ENCODE data around the gene CALCOCO1. TPM values are rescaled to one million over a fixed set of nuclear protein-coding genes. Genes with fewer than 3 reads are reported as not detected.

Gene CALCOCO1
- total and polyA plus RNA-seq, 2 of the 8 experiments (the other 6 are each of a cell fraction or from before 2014, with no cell fraction given) = 20.3 to 39.3 TPM

DNA sequence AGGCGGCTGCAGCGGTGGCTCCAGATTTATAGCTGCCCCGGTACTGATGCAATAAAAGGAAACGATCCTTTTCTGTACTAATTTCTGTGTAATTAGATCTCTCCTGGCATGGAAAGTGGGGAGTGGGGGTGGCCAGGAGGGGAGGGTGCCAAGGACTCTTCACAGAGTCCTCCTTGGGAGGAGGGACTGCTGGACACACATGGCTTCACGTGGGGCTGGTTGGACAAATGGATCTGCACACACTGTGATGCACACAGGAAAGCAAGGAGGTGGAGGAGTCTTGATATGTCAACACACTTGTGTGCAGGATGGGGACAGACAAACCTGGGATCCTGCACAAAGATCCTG is 27.6 kb downstream of the CALCOCO1 start (continued):
- TF ChIP-seq SIN3A (conservative IDR thresholded peaks at IDR 0.05 in 1 of 2, IDR thresholded peaks at IDR 0.05 in 1 of 2; ENCODE audit: low read depth in 1 of 2, low read length in 2 of 2) (no peak), SP4 (IDR thresholded peaks at IDR 0.05; ENCODE audit: low read length) (no peak), TBP (IDR thresholded peaks at IDR 0.05; ENCODE audit: low read depth, low read length) (no peak), EZH2 (IDR thresholded peaks at IDR 0.05; ENCODE audit: low read depth, low read length, severe bottlenecking) (no peak), EGR1 (IDR thresholded peaks at IDR 0.05; ENCODE audit: borderline replicate concordance, low read depth, low read length) (no peak), RXRA (IDR thresholded peaks at IDR 0.05; ENCODE audit: insufficient read depth, low read depth, low read length) (no peak)
